T-helper 2 cell (primary cell): ENCODE data around the gene TDRKH.
A peak's percentile ranks its signal among the peaks of the same experiment; 100 is the strongest.

Source experiments
- DNase-seq, 5 experiments: peaks; one replicate each; pipeline versions ENCODE4 v3.0.0 to v3.0.0-alpha.2; 2012 to 2022
- total RNA-seq, 2 donors: gene quantifications; one replicate each; lab custom pipeline; 2026; lab: John Stamatoyannopoulos, UW

TDRKH gene, protein sequence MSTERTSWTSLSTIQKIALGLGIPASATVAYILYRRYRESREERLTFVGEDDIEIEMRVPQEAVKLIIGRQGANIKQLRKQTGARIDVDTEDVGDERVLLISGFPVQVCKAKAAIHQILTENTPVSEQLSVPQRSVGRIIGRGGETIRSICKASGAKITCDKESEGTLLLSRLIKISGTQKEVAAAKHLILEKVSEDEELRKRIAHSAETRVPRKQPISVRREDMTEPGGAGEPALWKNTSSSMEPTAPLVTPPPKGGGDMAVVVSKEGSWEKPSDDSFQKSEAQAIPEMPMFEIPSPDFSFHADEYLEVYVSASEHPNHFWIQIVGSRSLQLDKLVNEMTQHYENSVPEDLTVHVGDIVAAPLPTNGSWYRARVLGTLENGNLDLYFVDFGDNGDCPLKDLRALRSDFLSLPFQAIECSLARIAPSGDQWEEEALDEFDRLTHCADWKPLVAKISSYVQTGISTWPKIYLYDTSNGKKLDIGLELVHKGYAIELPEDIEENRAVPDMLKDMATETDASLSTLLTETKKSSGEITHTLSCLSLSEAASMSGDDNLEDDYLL
- total RNA-seq: 7.2 to 11.2 reads per million in 2 donors

DNA sequence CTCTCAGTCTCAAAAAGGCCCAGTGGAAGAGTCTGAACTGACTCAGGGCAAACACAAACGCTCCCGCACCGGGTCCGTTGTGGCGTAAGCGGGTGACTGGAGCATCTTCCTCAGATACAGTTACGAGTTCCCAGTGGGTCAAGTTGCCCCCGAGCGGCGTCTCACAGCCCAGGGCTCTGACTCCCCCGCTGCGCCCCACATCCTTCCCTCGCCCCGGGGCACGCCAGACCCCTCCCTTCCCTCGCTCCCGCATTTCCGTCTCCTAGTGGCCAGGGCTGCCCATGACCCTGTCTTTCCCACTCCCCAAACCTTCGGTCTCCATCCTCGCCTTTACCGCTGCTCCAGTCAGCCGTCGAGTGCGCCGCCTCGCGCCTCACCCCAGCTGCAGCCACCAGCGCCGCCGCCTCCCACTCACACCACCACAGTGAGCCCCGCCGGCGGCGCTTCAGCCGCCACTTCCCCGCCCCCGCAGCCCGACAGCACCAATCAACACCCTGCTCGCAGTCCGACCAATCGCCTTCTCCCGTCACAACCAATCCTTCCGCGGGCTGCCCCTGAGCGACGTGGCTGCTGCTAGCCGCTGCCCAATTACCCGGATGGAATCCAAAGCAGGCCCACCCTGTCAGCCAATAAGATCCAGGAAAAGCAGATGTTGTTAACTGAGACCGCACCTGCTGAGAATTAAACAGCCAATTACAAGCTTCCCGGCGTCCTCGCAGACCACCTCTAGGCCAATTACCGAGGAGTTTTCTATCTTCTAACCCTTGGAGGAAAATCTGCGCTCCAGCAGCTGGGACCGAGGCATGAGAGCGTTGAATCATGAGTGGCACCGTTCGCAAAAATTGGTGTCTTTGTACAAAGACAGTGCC, at the start of gene TDRKH:
Gene TDRKH (minus strand): TSS at position 430 of the 869 bp plus-strand sequence. CDS start 7,478 bp downstream, outside the sequence.
- peak; percentile 93 to 100 (median 98) for DNase-seq

DNA sequence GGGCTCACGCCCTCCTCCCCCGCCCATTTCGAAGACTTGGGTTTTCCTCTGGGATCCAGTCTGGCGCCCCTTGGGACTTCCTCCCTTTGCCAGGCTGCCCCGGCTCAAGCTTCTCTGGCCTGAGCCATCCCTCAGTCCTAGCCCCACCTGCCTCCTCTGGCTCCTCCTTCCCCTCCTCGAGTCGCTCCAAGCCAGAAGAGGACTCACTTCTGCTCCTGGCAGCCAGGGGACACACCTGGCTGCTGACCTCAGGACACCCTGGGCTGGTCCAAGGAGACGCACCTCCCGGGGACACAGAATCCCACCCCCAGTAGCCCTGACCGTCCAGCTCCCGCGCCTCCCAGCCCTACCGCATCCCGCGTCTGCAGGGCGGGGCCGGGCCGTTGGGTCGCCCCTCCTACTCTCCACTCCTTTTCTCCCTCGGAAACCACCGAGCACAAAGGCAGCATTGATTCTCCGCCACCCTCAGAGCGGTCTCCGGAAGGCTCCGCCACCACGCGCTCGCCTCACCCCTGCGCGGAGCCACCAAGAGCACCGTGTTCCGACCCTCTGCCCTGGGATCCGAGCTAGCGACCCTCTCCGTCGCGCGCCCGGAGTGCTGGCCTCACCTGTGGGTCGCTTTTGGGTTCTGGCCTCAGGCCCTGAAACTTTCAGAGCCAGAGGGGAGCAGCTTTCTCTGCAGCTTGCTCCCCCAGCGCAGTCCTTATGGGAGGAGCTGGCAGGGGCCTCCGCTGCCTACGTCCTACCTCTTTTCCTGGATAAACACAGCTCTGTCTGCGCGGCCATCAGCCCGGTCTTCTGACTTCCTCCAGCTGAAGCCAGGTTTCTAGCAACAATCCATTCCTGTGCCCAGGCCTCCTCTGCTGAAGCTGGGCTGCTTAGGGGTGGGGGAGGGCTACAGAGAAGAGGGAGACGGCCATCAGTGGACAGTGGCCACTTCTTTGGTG, 49.4 kb upstream of the TDRKH start, which contains the start of gene C2CD4D:
Gene C2CD4D (minus strand): TSS at position 364 of the 947 bp plus-strand sequence. CDS start 831 bp downstream, outside the sequence.
- DNase-seq: peak; percentile 52 to 89 (median 63)

DNA sequence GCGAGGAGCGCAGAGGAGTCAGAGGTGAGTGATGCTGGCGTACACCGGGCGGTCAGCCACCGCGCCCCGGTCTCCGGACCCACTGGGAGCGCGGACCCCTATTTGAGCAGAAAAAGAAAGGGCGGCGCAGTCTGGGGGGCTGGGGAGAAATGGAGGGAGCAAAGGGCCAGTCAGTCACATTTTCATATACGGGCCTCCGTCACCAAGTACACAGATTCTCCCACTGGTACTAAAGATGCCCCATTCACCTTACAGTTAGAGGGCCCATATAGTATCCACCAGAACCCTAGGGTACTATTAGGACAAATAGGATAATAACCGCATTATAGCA, 48.7 kb upstream of the TDRKH start:
- no peak for DNase-seq

DNA sequence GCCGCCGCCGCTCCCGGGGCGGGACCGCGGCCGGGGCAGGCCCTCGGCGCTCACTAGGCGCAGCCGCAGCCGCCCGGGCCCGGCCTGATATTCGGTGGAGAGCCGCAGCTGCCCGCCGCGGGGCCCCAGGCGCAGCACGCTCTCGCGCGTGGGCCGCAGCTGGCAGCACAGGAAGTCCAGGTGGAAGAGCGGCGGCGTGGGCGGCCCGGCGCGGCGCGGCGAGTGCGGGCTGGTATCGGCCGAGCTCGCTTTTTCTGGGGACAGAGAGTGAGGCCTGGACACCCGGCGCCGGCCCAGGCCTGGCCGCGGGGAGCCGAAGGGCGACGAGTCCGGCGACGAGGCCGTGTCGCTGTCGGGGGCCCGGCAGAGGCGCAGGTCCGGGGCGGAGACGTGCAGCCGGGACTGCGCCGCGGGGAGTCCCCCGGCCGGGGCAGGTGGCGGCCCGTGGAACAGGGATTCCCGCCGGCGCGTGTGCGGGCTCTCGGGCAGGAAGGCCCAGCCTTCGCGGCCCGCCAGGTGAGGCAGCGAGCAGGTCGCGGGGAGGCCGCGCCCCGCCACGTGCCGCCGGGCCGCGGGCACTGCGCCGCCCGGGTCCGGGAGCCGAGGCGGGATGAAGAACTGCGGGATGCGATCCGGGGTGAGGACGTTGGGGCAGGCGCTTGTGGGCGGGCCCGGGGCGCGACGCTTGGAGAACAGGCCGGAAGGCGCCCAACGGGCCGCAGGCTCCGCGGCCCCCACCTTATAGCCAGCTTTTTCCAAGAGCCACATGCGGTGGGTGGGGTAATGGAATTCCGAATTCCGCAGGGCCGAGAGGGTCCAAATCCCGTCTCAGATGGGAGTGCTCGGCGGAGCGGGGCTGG, 48.2 kb upstream of the TDRKH start:
- DNase-seq: peak in 2 of 5 experiments; percentile 26 to 44

DNA sequence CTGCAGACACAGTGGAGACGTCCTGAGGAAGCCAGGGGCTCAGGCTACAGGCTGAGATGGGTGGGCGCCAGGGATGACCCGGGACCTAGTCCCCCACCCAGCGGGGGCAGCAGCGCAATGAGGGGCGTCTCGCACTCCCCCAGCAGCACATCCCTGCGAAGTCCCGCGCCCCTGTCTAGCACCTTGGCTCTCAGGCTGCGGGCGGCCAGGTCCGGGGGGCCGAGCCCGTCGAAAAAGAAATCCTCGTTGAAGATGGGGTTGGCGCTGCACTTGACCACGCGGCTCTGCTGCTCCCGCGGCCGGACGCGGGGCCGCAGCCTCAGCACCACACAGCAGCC, 47.6 kb upstream of the TDRKH start:
- no peak for DNase-seq

DNA sequence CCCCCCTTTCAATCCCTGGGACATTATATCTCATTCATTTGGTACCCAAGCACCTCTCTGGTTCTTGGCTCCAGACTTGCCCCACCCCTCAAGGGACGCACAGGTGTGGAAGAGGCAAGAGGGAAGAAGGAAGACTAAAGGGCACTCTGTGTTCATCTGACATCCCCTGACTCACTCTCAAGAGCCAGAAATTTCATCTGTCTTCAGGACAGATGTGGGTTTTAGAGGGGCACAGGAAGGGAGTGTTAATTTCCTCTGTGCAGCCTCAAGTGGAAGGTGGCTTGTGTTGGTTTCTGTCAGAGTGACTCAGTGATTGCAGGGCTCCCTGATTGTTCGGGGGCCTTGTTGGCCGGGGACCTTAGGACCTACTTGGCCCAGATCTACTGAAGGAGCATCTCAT, 46.9 kb upstream of the TDRKH start:
- DNase-seq: peak in 2 of 5 experiments; percentile 31 to 63

DNA sequence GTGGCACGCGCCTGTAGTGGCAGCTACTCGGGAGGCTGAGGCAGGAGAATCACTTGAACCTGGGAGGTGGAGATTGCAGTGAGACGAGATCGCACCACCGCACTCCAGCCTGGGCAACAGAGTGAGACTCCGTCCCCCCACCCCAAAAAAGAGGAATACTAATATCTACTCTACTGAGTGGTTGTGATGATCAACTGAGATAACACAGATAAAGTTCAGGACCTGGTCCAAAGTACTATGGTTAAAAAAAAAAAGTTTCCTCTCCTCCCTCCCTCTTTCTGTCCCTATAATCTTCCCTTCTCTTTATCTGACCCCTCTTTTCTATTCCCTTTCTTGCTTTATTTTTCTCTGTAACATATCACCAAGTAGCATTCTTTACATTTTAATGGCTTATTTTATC, 45.3 kb upstream of the TDRKH start:
- no peak for DNase-seq

DNA sequence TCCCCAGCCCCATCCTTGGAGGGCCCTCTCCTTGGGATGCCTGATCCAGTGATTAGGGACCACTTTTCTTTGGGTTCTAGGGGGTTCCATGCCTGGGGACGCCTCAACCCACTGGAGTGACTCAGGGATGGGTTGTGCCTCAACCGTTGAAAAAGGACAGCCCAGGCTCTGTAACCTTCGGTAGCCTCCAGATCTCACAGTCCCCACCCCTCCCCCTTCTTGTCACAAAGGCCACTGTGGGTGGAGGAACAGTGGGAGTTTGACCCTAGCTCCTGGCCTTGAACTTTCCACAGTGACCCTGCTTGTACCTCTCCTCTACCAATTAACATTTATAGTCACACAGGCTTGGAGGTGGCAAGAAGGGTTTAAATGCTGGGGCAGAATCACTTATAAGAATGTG, 43.9 kb upstream of the TDRKH start:
- DNase-seq: no peak

DNA sequence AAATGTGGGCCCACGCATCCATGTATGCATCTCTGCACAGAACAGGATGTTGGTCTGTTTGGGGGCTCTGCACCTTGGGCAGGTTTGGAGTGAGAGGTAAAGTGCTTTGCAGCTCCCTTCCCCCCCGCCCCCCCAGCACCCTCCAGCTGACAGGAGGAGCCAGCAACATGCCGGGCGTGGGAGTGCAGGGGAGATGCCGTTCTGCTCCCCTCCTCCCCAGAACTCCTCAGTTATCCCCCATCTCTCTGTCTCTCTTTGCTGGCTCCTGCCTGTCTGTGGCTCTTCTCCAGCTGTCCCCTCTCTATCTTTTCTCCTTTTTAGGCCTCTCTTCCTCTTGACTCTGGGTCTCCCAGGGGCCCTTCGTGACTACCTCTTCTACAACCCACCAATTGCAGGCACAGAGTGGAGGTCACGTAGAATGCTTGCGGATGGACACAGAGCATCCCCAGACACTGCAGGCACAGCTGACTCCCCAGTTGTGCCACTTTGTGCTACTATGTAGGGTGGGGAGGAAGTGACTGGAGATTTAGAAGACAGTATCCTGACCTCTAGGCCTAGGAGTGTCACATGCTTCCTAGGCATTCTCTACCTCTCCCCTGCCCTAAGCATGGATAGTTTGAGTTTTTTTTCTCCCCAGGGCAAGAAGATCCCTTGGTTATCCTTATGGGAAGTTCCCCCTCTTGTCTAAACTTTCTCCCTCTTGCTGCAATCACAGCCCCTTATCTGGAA, 43.0 kb upstream of the TDRKH start:
- no peak for DNase-seq

DNA sequence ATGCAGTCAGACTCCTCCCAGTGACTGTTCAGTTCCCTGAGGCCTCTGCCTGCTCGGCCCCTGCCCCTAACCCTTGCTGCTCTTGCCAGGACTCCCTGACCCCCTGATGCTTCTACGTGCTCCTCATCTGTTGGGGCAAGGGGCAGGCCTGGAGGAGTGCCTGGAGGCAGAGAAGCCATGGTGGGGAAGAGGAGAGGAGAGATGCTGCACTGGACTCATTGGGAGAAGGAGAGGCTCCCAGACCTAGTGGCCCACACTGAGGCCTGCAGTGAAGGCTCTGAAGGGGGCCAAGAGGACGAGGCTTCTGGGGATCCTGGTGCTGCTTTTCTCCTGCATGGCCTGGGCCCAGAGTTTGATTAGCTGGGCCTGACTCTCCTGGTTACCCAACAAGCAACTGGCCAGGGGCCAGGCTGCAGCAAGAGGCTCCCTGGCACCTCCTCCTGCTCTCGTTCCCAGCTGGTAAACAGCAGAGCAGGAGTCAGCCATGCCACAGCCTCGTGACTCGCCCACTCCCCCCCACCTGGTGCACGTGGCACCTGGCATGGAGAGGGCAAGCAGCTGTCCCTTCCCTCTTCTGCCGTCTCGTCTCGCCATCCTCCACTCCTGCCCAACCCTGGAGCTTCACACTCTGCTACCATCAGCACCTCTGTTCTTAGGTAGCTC, 42.1 kb upstream of the TDRKH start:
- no peak for DNase-seq

DNA sequence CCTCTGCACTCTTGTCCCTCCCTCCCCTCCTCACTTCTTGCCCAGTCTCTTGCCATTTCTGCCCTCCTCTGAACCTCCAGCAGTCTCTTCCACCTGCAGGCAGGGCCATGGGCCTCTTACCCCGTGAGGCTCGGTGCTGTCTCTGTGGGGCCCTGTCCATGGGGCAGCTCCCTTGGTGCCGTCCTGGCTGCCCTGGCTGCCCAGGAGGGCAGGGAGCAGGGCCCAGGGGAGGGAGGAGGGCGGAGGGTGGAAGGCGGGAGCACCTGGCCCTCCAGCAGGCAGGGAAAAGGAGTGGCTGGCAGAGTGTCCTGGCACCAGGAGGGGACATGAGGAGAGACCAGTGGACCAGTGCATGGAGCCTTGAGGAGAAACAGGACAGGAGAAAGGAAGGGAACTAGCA, 41.3 kb upstream of the TDRKH start, which contains the start of gene RORC:
Gene RORC (minus strand): TSS at position 198 of the 400 bp plus-strand sequence. CDS start 38 bp downstream, at position 160.
- no peak for DNase-seq

DNA sequence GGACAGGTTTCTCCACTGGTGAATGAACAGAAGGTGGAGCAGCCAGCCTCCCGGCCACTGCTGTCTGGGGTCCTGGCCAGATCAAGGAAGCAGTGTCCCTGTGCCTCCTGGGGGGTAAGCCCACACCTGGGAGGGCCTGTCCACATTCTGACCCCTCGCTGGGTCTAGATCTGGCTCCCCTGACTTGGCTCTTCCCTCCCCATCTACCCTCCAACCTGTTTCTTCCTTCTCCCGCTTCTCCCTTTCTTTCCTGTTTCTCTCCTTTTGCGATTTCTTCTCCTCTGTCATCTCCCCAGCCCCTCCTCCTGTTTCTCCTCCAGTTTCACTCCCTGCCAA, 40.9 kb upstream of the TDRKH start:
- no peak for DNase-seq

DNA sequence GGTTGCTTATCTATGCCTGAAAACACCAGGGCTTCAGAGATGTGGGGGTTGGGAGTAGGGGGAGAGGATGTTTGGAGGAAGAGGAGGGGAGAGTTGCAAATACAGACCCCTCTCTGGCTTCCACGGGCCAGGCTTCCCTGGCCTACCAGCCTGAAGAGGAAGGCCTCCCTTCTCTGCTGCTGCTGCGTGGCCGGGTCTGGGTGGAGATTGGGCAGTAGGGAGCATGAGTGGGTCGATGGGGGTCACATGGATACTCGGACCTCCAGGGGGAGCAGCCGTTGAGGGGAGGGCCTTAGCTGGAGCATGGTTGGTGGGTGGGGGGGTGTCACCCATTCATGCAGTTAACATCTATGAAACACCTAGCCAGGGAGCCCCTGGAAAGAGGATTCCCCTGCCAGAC, 39.8 kb upstream of the TDRKH start:
- DNase-seq: no peak

DNA sequence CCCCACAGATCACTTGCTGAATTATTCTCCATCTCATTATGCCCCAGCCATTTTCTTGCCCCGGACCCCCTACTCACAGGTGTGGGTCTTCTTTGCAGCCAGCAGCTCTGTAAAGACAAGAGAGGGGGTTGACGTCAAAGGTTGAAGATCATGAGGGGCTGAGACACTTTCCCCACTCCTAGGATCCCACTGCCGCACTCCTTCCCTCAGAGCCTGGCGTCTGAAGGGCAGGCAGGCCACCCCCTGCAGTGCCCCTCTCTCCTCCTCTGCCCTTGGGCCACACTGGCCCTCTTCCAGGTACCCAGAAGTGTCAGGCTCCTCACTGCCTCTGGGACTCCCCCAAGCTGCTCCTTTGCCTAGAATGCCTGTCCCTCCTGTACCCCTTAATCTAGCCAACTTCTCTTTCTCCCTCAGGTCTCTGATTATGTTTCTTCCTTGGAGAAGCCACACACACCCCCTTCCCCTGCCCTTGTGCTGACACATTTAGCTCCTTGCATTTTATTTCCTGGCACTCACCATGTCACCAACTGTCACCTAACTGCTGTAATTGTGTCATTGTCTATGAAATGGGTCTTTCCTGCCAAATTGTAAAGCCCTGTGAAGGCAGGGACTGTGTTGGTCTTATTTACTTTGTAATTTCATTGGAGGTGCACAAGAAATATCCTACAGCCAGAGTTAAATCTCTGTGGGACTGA, 39.2 kb upstream of the TDRKH start:
- peak in 1 of 5 experiments; percentile 66 for DNase-seq

DNA sequence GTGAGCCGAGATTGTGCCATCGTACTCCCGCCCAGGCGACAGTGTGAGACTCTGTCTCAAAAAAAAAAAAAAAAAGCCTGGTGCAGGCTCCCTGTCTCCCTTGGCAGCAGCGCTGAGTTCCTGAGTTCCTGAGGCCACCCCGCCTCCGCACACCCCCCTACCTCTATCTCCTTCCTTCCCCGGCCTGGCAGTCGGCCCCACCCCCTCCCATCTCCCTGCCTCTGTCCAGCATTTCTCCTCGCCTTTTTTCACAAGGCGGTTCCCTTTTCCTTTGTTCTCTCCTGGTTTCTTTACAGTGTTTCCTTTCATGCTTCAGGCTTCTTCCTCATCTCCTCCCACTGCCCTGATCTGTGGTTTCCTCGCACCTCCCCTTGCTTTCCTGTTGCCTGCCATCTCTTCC, 38.6 kb upstream of the TDRKH start:
- no peak for DNase-seq

DNA sequence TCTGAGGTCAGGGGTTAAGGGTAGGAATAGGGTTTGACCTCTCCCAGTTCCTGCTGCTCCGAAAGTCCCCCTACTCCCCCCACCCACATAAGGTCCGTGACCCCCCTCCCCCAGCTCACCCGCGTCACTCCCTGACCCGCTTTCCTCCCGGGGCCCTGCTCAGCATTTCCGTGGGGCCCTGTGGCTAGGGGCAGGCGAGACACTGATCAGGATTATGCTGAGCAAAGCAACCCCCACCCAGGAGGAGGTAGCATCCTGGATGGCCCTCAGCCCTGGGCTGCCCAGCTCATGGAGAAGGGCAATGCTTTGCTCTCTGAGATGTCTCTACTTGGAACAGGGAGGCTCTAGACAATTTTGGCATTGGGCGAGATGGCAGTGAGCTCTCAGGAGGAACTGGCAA, 37.6 kb upstream of the TDRKH start:
- peak in 1 of 5 experiments; percentile 58 for DNase-seq

DNA sequence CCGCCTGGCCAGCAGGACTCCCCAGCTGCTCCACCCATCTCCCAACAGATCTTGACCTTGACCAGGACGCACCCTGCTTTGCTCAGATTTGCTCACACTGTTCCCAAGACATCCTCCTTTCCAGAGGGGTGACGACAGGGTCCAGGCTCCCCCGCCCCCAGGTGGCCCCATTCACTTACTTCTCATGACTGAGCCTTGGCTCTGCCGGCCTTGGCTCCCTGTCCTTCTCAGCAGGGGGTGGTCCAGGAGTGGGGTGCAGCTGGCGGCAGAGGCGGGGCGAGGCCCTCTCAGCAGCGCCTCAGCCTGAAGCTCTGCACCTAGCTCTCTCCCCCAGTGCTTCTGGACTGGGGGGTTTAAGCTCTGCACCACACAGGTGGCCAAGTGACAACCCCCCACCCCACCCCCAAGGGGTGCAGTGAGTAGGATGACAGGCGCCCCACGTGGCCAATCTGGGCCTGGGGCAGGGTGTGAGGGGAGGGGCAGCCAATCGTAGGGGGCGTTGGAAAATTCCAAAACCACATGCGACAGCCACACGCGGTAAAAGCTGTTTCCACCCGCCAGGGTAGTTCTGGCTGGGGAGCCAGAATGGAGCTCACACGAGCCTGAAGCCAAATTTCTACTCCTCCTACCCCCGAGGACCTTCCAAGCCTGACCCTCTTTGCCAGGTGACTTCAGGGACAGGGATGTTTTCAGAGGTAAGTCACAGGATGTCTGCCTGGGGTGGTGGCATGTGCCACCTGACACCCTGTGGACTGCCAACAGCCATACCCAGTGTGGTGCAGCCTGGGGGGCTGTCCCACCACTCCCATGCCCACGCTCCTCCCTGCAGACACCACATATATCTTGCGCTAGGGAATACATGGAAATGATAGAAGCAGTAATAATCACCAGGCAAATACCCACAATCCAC, 35.7 kb upstream of the TDRKH start:
- DNase-seq: peak in 1 of 5 experiments; percentile 61

DNA sequence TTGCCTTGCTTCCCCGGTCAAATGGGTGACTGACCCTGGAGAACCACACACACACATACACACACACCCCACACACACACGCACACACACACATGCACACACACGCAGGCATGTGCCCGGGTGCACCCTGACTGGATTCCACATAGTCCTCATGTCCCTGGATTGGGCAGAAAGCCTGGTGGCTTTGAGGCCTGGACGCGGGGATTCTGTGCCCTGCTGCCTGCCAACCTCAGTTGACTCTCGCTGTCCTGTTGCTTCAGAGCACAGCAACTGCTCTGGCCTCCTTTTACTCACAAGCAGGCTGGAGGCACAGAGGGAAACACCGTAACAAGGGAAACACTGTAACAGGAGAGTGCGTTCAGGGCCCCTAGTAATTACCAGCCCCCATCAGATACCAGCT, 34.9 kb upstream of the TDRKH start:
- no peak for DNase-seq
